Hepatic stellate cell (primary cell): ENCODE results near the gene RETN.

Experiments
- DNase-seq: peaks from one replicate; pipeline ENCODE4 v3.0.0; 2011; ENCODE audit warnings: low spot score

RETN gene

DNA sequence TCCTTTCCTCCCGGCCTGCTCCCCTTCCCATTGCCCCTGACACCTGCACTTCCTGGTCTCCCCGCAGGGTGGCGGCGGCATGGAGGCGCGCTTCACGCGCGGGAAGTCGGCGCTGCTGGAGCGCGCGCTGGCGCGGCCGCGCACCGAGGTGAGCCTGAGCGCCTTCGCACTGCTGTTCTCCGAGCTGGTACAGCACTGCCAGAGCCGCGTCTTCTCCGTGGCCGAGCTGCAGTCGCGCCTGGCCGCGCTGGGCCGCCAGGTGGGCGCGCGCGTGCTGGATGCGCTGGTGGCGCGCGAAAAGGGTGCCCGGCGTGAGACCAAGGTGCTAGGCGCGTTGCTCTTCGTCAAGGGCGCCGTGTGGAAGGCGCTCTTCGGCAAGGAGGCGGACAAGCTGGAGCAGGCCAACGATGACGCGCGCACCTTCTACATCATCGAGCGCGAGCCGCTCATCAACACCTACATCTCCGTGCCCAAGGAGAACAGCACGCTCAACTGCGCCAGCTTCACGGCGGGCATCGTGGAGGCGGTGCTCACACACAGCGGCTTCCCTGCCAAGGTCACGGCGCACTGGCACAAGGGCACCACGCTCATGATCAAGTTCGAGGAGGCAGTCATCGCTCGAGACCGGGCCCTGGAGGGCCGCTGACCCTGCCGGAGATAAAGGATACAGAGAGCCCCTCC, 13.5 kb downstream of the RETN start:
- no peak for DNase-seq

DNA sequence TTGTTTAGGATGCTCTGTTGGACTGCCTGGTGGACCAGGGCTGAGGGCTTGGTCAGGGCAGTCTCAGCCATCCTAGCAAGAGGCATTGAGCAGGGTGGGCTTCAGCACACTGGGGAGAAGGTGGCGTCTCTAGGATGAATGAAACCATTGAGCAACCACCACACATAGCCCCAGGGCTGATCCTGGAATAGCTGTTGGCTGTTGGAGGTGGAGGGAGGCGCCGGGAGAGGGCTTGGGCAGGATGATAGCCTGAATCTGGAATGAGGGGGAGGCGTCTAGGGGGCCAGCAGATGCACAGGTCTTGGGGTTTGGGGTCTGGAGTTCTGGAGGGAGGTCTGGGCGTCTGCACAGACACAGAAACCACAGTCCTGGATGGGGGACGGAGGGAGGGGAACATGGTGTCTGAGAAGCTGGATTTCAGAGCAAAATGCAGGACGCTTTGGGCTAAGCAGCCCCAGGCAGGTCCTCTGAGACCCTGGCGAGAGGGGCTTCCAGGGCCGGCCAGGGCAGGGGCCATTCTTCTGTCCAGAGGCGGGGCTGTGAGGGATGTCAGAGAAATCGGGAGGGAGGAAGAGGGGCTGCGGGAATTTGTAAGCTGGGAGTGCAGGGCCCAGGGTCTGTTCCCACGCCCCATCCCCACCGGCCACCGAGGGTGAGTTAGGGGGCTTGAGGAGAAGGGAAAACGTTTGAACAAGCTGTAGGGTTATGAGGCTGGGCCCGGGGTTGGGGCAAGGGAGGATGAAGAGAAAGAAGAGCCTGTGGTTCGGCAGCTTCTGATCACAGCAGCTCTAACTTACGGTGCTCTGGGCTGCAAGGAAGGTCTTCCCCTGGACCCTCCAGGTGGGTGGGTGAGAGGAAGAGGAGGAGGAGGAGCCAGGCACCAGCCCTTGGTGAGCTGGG, 16.9 kb downstream of the RETN start:
- DNase-seq = no peak

DNA sequence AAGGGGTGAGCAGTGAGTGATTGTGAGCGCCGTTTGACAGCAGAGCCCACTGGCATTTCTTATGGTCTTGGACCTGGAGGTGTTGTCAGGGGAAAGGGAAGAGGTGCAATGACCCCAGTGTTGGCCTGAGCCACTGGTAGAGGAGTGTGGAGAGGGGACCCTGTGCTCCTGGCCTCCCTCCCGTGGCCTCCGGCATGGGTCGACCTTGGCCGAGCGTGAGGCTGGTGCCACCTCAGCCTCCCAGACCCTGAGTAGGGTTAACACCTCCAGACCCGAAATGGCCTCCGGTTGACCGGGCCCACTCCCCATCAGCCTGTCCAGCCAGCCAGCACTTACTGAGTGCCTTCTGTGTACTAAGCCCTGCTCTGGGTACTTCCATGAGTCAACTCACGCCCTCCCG, 18.3 kb downstream of the RETN start:
- no peak for DNase-seq

DNA sequence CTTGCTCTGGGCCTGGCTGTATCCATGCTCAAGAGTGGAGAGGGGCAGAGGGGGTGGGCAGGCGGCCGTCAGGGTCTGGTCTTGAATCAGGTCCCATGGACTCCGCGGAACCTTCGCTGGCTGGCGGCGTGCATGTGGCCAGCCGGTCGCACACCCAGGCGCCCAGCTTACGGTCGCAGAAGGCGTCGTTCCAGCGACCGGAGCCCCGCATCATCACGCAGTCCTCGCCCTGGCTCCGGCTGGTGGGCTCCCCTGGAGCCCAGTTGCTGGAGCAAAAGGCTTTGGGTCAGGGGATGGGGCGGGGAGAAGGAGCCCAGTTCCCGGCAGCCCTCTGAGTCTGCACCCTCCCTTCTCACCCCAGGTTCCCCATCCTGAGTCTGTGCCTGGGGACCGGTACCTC, 20.3 kb downstream of the RETN start:
- no peak for DNase-seq

DNA sequence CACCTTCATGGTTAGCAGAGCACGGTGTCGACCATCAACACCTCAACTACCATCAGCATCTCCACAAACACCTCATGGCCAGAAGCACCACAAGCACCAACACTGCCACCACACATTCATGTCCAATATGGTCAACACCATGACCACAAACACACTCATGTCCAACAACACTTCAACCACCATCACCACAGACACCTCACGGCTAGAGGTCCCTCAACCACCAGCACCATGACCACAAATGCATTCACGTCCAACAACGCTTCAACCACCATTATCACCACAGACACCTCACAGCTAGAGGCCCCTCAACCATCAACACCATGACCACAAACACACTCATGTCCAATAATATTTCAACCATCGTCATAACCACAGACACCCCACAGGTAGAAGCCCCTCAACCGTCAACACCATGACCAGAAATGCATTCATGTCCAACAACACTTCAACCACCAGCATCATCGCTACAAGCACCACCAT, 22.0 kb downstream of the RETN start:
- no peak for DNase-seq

- DNase-seq = no peak
These were observed 22.6 kb downstream of the RETN start for GRCh38 chr19:7691497-7691896.

DNA sequence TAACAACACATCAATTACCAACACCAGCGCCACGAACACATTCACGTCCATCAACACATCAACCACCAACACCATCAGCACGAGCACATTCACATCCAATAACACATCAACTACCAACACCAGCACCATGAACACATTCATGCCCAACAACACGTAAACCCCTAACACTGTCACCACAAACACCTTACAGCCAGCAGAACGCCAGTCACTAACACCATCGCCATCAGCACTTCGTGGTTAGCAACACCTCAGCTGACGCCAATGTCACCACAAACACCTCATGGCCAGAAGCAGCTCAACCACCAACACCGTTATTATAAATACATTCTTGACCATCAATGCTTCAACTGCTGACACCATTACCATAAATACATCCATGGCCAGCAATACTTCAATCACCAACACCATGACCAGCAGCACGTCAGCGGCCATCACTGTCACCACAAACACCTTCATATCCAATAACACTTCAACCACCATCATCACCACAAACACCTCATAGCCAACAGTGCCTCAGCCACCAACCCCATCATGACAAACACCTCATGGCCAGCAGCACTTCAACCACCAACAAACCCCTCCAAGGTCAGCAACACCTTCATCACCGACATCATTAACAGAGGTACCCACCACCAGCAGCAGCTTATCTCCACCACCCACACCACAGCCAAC, 23.7 kb downstream of the RETN start:
- no peak for DNase-seq

DNA sequence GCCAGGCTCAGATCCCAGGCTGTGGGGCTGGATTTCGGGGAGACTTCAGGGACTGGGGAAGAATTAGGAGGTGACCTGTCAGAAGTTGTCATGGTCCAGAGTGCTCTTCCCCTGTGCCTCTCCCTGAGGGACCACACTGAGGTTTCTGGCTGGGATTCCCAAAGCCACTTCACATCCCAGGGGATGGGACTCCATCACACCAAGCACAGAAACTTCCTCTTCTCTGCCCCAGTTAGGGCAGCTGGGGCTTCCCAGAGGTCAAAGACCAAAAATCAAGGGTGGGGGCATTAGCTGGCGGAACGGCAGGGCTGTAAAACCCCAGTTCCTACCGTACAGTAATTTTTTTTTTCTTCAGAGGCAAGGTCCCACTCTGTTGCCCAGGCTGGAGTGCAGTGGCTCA, 25.6 kb downstream of the RETN start:
- DNase-seq = no peak

DNA sequence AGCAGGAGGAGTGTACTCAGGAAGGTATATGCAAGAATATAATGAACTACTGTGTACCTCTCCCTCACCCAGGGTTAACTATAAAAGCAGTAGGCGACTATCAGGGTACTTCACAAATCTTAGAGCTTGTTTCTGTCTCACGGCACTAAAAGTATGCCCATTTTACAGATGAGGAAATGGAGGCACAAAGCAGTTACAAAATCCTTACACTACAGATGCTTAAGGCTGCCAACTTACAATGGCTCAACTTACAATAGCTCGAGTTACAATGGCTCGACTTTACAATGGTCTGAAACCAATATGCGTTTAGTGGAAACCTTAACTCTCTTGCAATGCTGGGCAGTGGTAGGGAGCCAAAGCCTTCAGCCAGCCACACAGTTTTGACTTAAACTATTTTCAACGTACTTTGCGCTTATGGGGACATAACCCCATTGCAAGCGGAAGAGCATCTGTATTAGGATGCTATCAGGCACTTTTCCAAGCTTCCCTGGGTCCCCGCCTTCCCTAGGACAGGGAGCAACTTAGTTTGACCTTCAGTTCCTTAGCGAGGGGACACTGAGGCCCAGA, 29.0 kb downstream of the RETN start:
- no peak for DNase-seq

DNA sequence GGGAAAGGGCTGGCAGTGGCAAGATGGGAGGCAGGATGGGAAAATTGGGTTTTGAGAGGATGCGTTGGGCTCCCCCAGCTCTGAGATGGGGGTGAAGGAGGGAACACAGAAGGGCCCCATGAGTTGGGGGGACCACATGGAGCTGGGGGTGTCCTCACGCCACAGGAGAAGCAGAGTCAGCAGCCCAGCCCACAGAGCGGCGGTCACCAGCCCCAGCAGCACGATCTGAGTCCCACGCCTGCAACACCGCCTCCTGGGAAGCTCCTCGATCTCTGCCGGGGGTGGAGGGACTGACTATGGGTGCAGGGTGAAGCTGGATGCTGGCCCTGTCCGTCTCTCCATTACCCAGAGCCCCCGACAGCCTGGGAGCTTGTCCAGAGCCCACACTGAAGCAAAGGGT, 29.7 kb downstream of the RETN start:
- DNase-seq = no peak

DNA sequence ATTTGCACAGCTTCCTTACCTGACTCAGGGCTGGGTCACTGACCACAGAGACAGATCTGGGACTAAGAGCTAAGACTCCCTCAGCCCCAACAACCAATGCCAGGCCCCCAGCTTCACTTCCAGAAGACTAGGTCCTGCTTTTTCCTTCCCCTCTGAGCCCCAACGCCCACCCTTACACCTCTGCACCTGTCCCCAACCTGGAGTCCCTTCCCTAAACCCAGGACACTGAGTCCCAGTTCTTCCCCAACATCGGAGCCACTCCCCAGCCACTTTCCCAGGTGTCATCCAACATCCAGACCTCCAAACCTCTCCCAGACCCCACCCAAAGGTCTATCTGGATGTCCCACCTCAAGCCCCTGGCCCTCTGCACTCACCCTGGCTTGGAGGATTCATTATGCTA, 30.2 kb downstream of the RETN start:
- DNase-seq = no peak

GRCh38 chr19:7699417-7700401, 30.9 kb downstream of the RETN start:
- DNase-seq = no peak

DNA sequence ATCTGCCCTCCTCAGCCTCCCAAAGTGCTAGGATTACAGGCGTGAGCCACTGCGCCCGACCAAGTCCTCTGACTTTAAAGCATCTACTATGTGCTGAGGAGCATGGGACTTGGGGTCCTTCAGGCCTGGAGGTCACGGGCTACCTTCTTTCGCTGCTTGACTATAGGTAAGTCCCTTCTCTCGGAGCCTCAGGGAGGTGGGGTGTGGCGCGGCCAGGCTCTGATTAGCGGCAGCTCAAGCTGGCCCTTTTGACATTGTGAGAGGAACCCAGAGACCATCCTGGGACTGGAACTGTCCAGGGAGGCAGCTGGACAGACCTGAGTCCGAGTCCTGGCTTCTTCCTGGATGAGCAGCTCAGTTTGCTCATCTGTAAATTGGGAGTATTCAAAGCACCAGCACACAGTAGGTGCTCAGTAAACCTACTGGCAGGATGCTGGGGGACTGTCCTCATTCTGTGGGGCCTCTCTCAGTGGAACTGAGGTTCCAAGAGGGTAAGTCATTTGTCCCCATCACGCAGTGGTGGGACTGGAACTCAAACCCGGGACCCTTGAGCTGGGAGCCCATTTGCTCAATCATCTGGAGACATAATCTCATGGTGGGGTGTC, 32.3 kb downstream of the RETN start:
- DNase-seq = no peak

GRCh38 chr19:7701654-7702457, 33.0 kb downstream of the RETN start, which contains the start of gene FCER2:
FCER2 (minus strand) TSS chr19:7702131; CDS start chr19:7699760, 2,371 bp downstream.
- no peak for DNase-seq

GRCh38 chr19:7703332-7703731, 34.5 kb downstream of the RETN start:
- DNase-seq = no peak

GRCh38 chr19:7704280-7705060, 35.6 kb downstream of the RETN start:
- no peak for DNase-seq

DNA sequence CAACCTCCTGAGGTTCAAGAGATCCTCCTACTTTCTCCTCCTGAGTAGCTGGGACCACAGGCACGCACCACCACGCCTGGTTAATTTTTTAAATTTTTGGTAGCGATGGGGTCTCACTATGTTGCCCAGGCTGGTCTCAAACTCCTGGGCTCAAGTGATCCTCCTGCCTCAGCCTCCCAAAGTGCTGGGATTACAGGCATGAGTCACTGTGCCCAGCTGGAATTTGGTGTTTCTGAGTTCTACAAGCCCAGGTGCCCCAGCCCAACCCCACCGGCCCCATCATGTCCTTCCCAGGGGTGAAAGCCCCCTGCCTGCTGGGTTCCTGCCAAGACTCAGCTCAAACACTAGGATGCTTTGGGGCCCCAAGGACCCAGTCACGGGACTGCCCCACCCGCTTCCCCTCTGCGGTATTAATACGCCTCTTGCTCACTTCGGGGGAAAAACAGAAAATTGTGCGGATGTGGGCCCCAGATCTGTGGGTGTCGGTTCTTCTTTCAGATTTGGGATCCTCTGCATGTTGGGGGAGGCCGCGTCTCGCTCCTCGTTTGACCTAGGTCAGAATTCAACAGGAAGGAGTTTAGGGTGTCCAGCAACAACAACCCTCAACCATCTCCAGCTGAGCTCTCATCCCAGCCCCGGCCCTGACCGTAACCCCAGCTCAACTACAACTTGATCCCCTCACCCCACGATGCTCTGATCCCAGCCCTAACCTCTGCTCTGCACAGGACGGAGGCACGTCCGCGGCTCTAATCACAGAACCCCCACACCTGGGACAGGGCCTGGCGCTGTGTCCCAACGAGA, 36.7 kb downstream of the RETN start:
- no peak for DNase-seq
